ENCODE results near the gene CST5. TPM values are rescaled to one million over a fixed set of nuclear protein-coding genes. Genes with fewer than 3 reads are reported as not detected.
A peak's percentile ranks its signal among the peaks of the same experiment; 100 is the strongest.

Gene CST5
- not detected in 2 replicates for total RNA-seq (2014; rRNA removed; shearing (Covaris generic))
- polyA plus RNA-seq (2016; fragmentation: Nextera tagmentation; extraction: Ambion mirVana): not detected in 2 replicates
- long read RNA-seq: 0 reads

GRCh38 chr20:23879328-23879798, at the start of gene CST5:
Gene CST5 (minus strand): TSS chr20:23879748. CDS start chr20:23879676, 72 bp downstream.
- TF ChIP-seq EZH2 (IDR thresholded peaks at IDR 0.05; ENCODE audit: low read depth, unreplicated experiment) (no peak), ZNF331 (CRISPR knock-in tag; IDR thresholded peaks at IDR 0.05; ENCODE audit: low read depth) (no peak), CREB1 (CRISPR knock-in tag; IDR thresholded peaks at IDR 0.05; ENCODE audit: low read depth) (no peak), CTCF (conservative IDR thresholded peaks at IDR 0.05; ENCODE audit: low read depth in 2 of 2) (no peak), ZNF114 (CRISPR knock-in tag; IDR thresholded peaks at IDR 0.05) (no peak), ETS1 (IDR thresholded peaks at IDR 0.05) (no peak)

GRCh38 chr20:23928788-23929187, 49.2 kb upstream of the CST5 start:
- H3K27ac Mint-ChIP-seq: no peak overlapping the region
- no peaks in the 10 kb centered on the region for H3K4me1 Mint-ChIP-seq
- Histone ChIP-seq H3K27ac (ENCODE audit: low read depth) (no peak overlapping the region), H3K27me3 (ENCODE audit: insufficient read depth) (no peaks in the 10 kb centered on the region), H4K20me1 (replicated peaks; ENCODE audit: insufficient read depth) (no peaks in the 10 kb centered on the region), H3K4me2 (no peak overlapping the region), H3K9me2 (ENCODE audit: insufficient read depth) (no peaks in the 10 kb centered on the region), H3F3A (replicated peaks; ENCODE audit: low read depth) (no peaks in the 10 kb centered on the region), H2AFZ (peak overlapping the region; percentile 56; the same call in 1 of the 2 replicates), H3K36me3 (ENCODE audit: insufficient read depth) (no peaks in the 10 kb centered on the region), H3K4me3 (no peak overlapping the region), H3K79me2 (replicated peaks; ENCODE audit: insufficient read depth) (no peaks in the 10 kb centered on the region), H3K4me1 (ENCODE audit: insufficient read depth) (no peaks in the 10 kb centered on the region)
- peaks cover 4% of the 10 kb centered on the region; the same call in 1 of the 3 replicates for H3K9me3 Mint-ChIP-seq
- TF ChIP-seq CTCF (conservative IDR thresholded peaks at IDR 0.05; ENCODE audit: low read depth in 2 of 2) (no peak), JUNB (IDR thresholded peaks at IDR 0.05; ENCODE audit: unreplicated experiment) (no peak), ETS1 (IDR thresholded peaks at IDR 0.05) (no peak), ZNF114 (CRISPR knock-in tag; IDR thresholded peaks at IDR 0.05) (no peak), CREB1 (CRISPR knock-in tag; IDR thresholded peaks at IDR 0.05; ENCODE audit: low read depth) (no peak)
- no peaks in the 10 kb centered on the region for H3K27me3 Mint-ChIP-seq (ENCODE audit: insufficient read depth, low read depth, poor library complexity)
- no peak overlapping the region for H3K4me3 Mint-ChIP-seq
- no peak; the same call in 2 of the 3 replicates for ATAC-seq
- no peaks in the 10 kb centered on the region for H3K36me3 Mint-ChIP-seq (ENCODE audit: low read depth)
- DNase-seq (ENCODE audit: low spot score): peak; percentile 13

More at GRCh38 chr20:23879328-23879798, at the start of gene CST5:
- H3K36me3 Mint-ChIP-seq (ENCODE audit: low read depth): no peaks in the 10 kb centered on the region
- Histone ChIP-seq H3K9me2 (ENCODE audit: insufficient read depth) (peaks cover 4% of the 10 kb centered on the region; the same call in 1 of the 2 replicates), H3F3A (replicated peaks; ENCODE audit: low read depth) (no peaks in the 10 kb centered on the region), H3K79me2 (replicated peaks; ENCODE audit: insufficient read depth) (no peaks in the 10 kb centered on the region), H2AFZ (no peak within 1 kb of the TSS), H3K4me3 (no peak within 1 kb of the TSS), H3K27me3 (ENCODE audit: insufficient read depth) (no peaks in the 10 kb centered on the region), H4K20me1 (replicated peaks; ENCODE audit: insufficient read depth) (no peaks in the 10 kb centered on the region), H3K4me1 (ENCODE audit: insufficient read depth) (no peaks in the 10 kb centered on the region), H3K36me3 (ENCODE audit: insufficient read depth) (no peaks in the 10 kb centered on the region), H3K4me2 (no peak within 1 kb of the TSS), H3K27ac (ENCODE audit: low read depth) (no peak within 1 kb of the TSS)
- peaks cover 5% of the 10 kb centered on the region for H3K27me3 Mint-ChIP-seq (ENCODE audit: insufficient read depth, low read depth, poor library complexity)
- H3K4me1 Mint-ChIP-seq: peaks cover 4% of the 10 kb centered on the region
- no peak within 1 kb of the TSS for H3K27ac Mint-ChIP-seq
- ATAC-seq (no peak), DNase-seq (ENCODE audit: low spot score) (no peak)
- no peaks in the 10 kb centered on the region; the same call in 2 of the 3 replicates for H3K9me3 Mint-ChIP-seq
- H3K4me3 Mint-ChIP-seq: no peak within 1 kb of the TSS
